Mesenchymal stem cell (in vitro differentiated cells and primary cell): Measurements from ENCODE around the gene RMND1. TPM values are rescaled to one million over a fixed set of nuclear protein-coding genes. Genes with fewer than 3 reads are reported as not detected.

Experiments
- DNase-seq: peaks from one replicate; pipeline ENCODE4 v3.0.0-alpha.2; 2013
- H2AFZ ChIP-seq: one replicate; pipeline ENCODE4 v1.6.1; 2013; ENCODE audit warnings: low read depth, mild to moderate bottlenecking, control low read depth, inconsistent platforms, low read length, moderate library complexity
- H2AK5ac ChIP-seq: 2 replicates; pipeline ENCODE4 v1.6.1; 2013; ENCODE audit warnings: low read length, moderate library complexity, mild to moderate bottlenecking, inconsistent platforms; ENCODE audit not compliant: severe bottlenecking
- H2BK120ac ChIP-seq: one replicate; pipeline ENCODE4 v1.6.1; 2013; ENCODE audit warnings: low read depth, mild to moderate bottlenecking, inconsistent platforms, low read length, moderate library complexity
- H2BK12ac ChIP-seq, 2 experiments: one replicate each; pipeline ENCODE4 v1.6.1; 2013; ENCODE audit warnings: inconsistent platforms in 2 of 2, low read length in 2 of 2, mild to moderate bottlenecking in 2 of 2, moderate library complexity in 2 of 2, control low read depth in 1 of 2
- H2BK15ac ChIP-seq: one replicate; pipeline ENCODE4 v1.6.1; 2013; ENCODE audit warnings: mild to moderate bottlenecking, low read depth, inconsistent platforms; ENCODE audit not compliant: poor library complexity, severe bottlenecking
- H2BK5ac ChIP-seq: 2 replicates; pipeline ENCODE4 v1.6.1; 2013; ENCODE audit warnings: low read depth, mild to moderate bottlenecking, low read length, control low read depth, inconsistent platforms; ENCODE audit not compliant: poor library complexity, severe bottlenecking
- H3K14ac ChIP-seq, 2 experiments: one replicate each; pipeline ENCODE4 v1.6.1; 2013; ENCODE audit warnings: inconsistent platforms in 2 of 2, low read length in 2 of 2, control low read depth in 1 of 2, mild to moderate bottlenecking in 1 of 2, moderate library complexity in 1 of 2
- H3K18ac ChIP-seq, 2 experiments: one replicate each; pipeline ENCODE4 v1.6.1; 2013; ENCODE audit warnings: inconsistent platforms in 2 of 2, low read length in 2 of 2, control low read depth in 1 of 2, low read depth in 1 of 2, mild to moderate bottlenecking in 1 of 2
- H3K23ac ChIP-seq, 2 experiments: one replicate each; pipeline ENCODE4 v1.6.1; 2013; ENCODE audit warnings: inconsistent platforms in 2 of 2, low read length in 2 of 2, mild to moderate bottlenecking in 2 of 2, moderate library complexity in 2 of 2, control low read depth in 1 of 2
- H3K27ac ChIP-seq: 2 replicates; pipeline ENCODE4 v1.5.1; 2013; ENCODE audit warnings: mild to moderate bottlenecking, moderate library complexity, low read length, control low read depth, inconsistent platforms; ENCODE audit not compliant: poor library complexity, severe bottlenecking
- H3K27me3 ChIP-seq, 2 experiments: 2 replicates each; pipeline versions ENCODE4 v1.6.1 to v1.7.0; 2013; ENCODE audit warnings: low read length in 2 of 2, mild to moderate bottlenecking in 2 of 2, moderate library complexity in 2 of 2, control low read depth in 1 of 2, inconsistent platforms in 1 of 2; ENCODE audit not compliant: control insufficient read depth in 1 of 2, insufficient read depth in 1 of 2
- H3K36me3 ChIP-seq, 2 experiments: 2 replicates each; pipeline versions ENCODE4 v1.6.1 to v1.7.0; 2013; ENCODE audit warnings: low read length in 2 of 2, control low read depth in 1 of 2, inconsistent platforms in 1 of 2, low read depth in 1 of 2, mild to moderate bottlenecking in 1 of 2; ENCODE audit not compliant: insufficient read depth in 2 of 2, control insufficient read depth in 1 of 2
- H3K4ac ChIP-seq, 2 experiments: one replicate each; pipeline ENCODE4 v1.6.1; 2013; ENCODE audit warnings: inconsistent platforms in 2 of 2, low read length in 2 of 2, mild to moderate bottlenecking in 2 of 2, moderate library complexity in 2 of 2, control low read depth in 1 of 2, low read depth in 1 of 2
- H3K4me1 ChIP-seq: 2 replicates; pipeline ENCODE4 v1.6.1; 2013; ENCODE audit warnings: low read depth, low read length, control low read depth; ENCODE audit not compliant: control insufficient read depth, insufficient read depth
- H3K4me2 ChIP-seq: 2 replicates; pipeline ENCODE4 v1.6.1; 2013; ENCODE audit warnings: low read length, mild to moderate bottlenecking, inconsistent platforms; ENCODE audit not compliant: poor library complexity, severe bottlenecking
- H3K4me3 ChIP-seq, 2 experiments: 2 replicates each; pipeline versions ENCODE4 v1.5.1 to v1.7.0; 2013; ENCODE audit warnings: low read length in 2 of 2, mild to moderate bottlenecking in 2 of 2, control low read depth in 1 of 2, low read depth in 1 of 2; ENCODE audit not compliant: insufficient read depth in 1 of 2
- H3K79me1 ChIP-seq: replicated peaks from 2 replicates; pipeline ENCODE4 v1.6.1; 2013; ENCODE audit warnings: mild to moderate bottlenecking, control low read depth, low read length, inconsistent platforms; ENCODE audit not compliant: poor library complexity, severe bottlenecking
- H3K9ac ChIP-seq: 2 replicates; pipeline ENCODE4 v1.7.0; 2013; ENCODE audit warnings: mild to moderate bottlenecking, low read length, moderate library complexity
- H3K9me3 ChIP-seq: 2 replicates; pipeline ENCODE4 v1.7.0; 2013; ENCODE audit warnings: mild to moderate bottlenecking, low read length; ENCODE audit not compliant: control insufficient read depth
- H4K8ac ChIP-seq: one replicate; pipeline ENCODE4 v1.6.1; 2013; ENCODE audit warnings: inconsistent platforms, mild to moderate bottlenecking, low read length, moderate library complexity
- H4K91ac ChIP-seq: one replicate; pipeline ENCODE4 v1.6.1; 2013; ENCODE audit warnings: mild to moderate bottlenecking, low read length, inconsistent platforms
- WGBS: methylation state at CpG from one replicate; pipeline ENCODE4 v1.1.7; 2013; ENCODE audit warnings: mixed read lengths; 5-methylcytosine and 5-hydroxymethylcytosine counted together
- polyA plus RNA-seq, 2 experiments: library from polyadenylated mRNA; stranded (reverse); fragments of 200-250 nt; gene quantifications; one replicate each; pipeline ENCODE4 v1.2.3, GENCODE V29; 2013

Gene RMND1
- polyA plus RNA-seq (2013, experiment 1 of 2), result 12.9 TPM
- 12.5 TPM for polyA plus RNA-seq (2013, experiment 2 of 2)

- WGBS, result under 1% methylated on average over 74 of the region's 74 CpGs
- H3K4me1 ChIP-seq, result peaks cover 4% of the 10 kb centered on the region
Observed at GRCh38 chr6:151451950-151452749, at the start of gene RMND1. RMND1 (minus strand) TSS chr6:151452126; CDS start chr6:151445811, 6,315 bp downstream.

GRCh38 chr6:151499551-151499950, 47.6 kb upstream of the RMND1 start:
- Histone ChIP-seq H3K9me3 (no peaks in the 10 kb centered on the region), H4K91ac (no peak overlapping the region), H3K27ac (no peak overlapping the region), H3K18ac (no peak overlapping the region), H3K79me1 (no peaks in the 10 kb centered on the region), H2BK5ac (no peak overlapping the region), H2BK120ac (no peak overlapping the region), H2BK15ac (no peak overlapping the region), H3K4ac (no peak overlapping the region), H3K4me1 (peaks cover 4% of the 10 kb centered on the region), H2BK12ac (no peak overlapping the region), H2AFZ (no peak overlapping the region), H3K4me2 (no peak overlapping the region), H3K14ac (no peak overlapping the region), H4K8ac (no peak overlapping the region), H3K4me3 (no peak overlapping the region), H3K9ac (no peak overlapping the region), H3K36me3 (no peaks in the 10 kb centered on the region), H3K27me3 (no peaks in the 10 kb centered on the region), H3K23ac (no peak overlapping the region), H2AK5ac (no peak overlapping the region)
- WGBS, result 95% methylated on average over 4 of the region's 5 CpGs
- no peak for DNase-seq

More at GRCh38 chr6:151451950-151452749, at the start of gene RMND1:
- H3K27ac ChIP-seq, result peak within 1 kb of the TSS; percentile 94
- H2BK12ac ChIP-seq, result no peak within 1 kb of the TSS
- peak within 1 kb of the TSS; percentile 91 for H2BK5ac ChIP-seq
- DNase-seq, result peak; percentile 100
- H4K8ac ChIP-seq, result peak within 1 kb of the TSS; percentile 52
- peak within 1 kb of the TSS; percentile 94 for H3K4me3 ChIP-seq
- no peaks in the 10 kb centered on the region for H3K9me3 ChIP-seq
- H3K9ac ChIP-seq, result peak within 1 kb of the TSS; percentile 96
- H2BK15ac ChIP-seq, result peak within 1 kb of the TSS; percentile 96
- H3K27me3 ChIP-seq, result no peaks in the 10 kb centered on the region
- peak within 1 kb of the TSS; percentile 91 for H3K4me2 ChIP-seq
- peak within 1 kb of the TSS in 1 of 2 experiments; percentile 100 for H3K14ac ChIP-seq
- peak within 1 kb of the TSS in 1 of 2 experiments; percentile 42 for H3K23ac ChIP-seq
- no peak within 1 kb of the TSS for H4K91ac ChIP-seq
- peak within 1 kb of the TSS; percentile 84 to 97 for H3K18ac ChIP-seq
- no peak within 1 kb of the TSS for H2AK5ac ChIP-seq
- no peak within 1 kb of the TSS for H2BK120ac ChIP-seq
- H3K79me1 ChIP-seq, result peaks cover 4% of the 10 kb centered on the region
- peak within 1 kb of the TSS; percentile 77 for H2AFZ ChIP-seq
- peak within 1 kb of the TSS; percentile 75 to 90 for H3K4ac ChIP-seq
- H3K36me3 ChIP-seq, result peaks cover 10 to 13% of the 10 kb centered on the region in 2 experiments

- H3K4me1 ChIP-seq, result peaks cover 11% of the 10 kb centered on the region
- H3K14ac ChIP-seq, result no peak overlapping the region
- H2AFZ ChIP-seq, result no peak overlapping the region
- no peaks in the 10 kb centered on the region for H3K79me1 ChIP-seq
- H2BK5ac ChIP-seq, result no peak overlapping the region
- H3K4me2 ChIP-seq, result no peak overlapping the region
- WGBS, result 93% methylated on average over 1 of the region's 1 CpG
- no peak overlapping the region for H3K27ac ChIP-seq
- H2BK15ac ChIP-seq, result no peak overlapping the region
- H3K27me3 ChIP-seq, result no peaks in the 10 kb centered on the region
- no peak overlapping the region for H2BK12ac ChIP-seq
- no peak overlapping the region for H2BK120ac ChIP-seq
- H3K4me3 ChIP-seq, result no peak overlapping the region
- no peaks in the 10 kb centered on the region for H3K36me3 ChIP-seq
- H4K8ac ChIP-seq, result no peak overlapping the region
- no peak overlapping the region for H4K91ac ChIP-seq
- no peak overlapping the region for H3K18ac ChIP-seq
- H3K9ac ChIP-seq, result no peak overlapping the region
- no peak overlapping the region for H3K4ac ChIP-seq
- no peak overlapping the region for H3K23ac ChIP-seq
- H3K9me3 ChIP-seq, result no peaks in the 10 kb centered on the region
- no peak overlapping the region for H2AK5ac ChIP-seq
- peak; percentile 55 for DNase-seq
Observed at GRCh38 chr6:151498327-151498726, 46.4 kb upstream of the RMND1 start.

- no peak overlapping the region for H3K9ac ChIP-seq
- H3K4me3 ChIP-seq, result no peak overlapping the region
- no peak overlapping the region for H3K18ac ChIP-seq
- H3K14ac ChIP-seq, result no peak overlapping the region
- no peak overlapping the region for H3K23ac ChIP-seq
- no peak overlapping the region for H4K91ac ChIP-seq
- no peak overlapping the region for H2BK15ac ChIP-seq
- H3K79me1 ChIP-seq, result no peaks in the 10 kb centered on the region
- H3K27ac ChIP-seq, result no peak overlapping the region
- no peak overlapping the region for H3K4ac ChIP-seq
- no peaks in the 10 kb centered on the region for H3K27me3 ChIP-seq
- H3K4me2 ChIP-seq, result no peak overlapping the region
- no peak for DNase-seq
- no peak overlapping the region for H2BK12ac ChIP-seq
- no peak overlapping the region for H2AK5ac ChIP-seq
- H3K9me3 ChIP-seq, result no peaks in the 10 kb centered on the region
- H3K36me3 ChIP-seq, result no peaks in the 10 kb centered on the region
- no peak overlapping the region for H2BK120ac ChIP-seq
- peaks cover 11% of the 10 kb centered on the region for H3K4me1 ChIP-seq
- no peak overlapping the region for H4K8ac ChIP-seq
- H2AFZ ChIP-seq, result no peak overlapping the region
- H2BK5ac ChIP-seq, result no peak overlapping the region
Observed at GRCh38 chr6:151497905-151498304, 46.0 kb upstream of the RMND1 start.
